Keratinocyte (primary cell): Measurements from ENCODE around the gene MTCL1.

Source experiments
- CTCF ChIP-seq, 3 experiments: IDR thresholded peaks in 1 of 3; conservative IDR thresholded peaks in 1 of 3; optimal IDR thresholded peaks in 1 of 3; 2 replicates in 2 of 3; 3 replicates in 1 of 3; pipeline versions ENCODE3 to v1.5.1; 2011; ENCODE audit warnings: low read length in 3 of 3, mild to moderate bottlenecking in 3 of 3, moderate library complexity in 2 of 3, control low read depth in 1 of 3, inconsistent platforms in 1 of 3; ENCODE audit not compliant: insufficient read depth in 2 of 3; ENCODE audit errors: extremely low read depth in 1 of 3
- EZH2 ChIP-seq: IDR thresholded peaks from one replicate; pipeline ENCODE4 v1.6.1; 2012; ENCODE audit warnings: inconsistent platforms, mild to moderate bottlenecking, low read length, moderate library complexity

GRCh38 chr18:8689517-8689916 lies 15.8 kb upstream of the MTCL1 start:
- TF ChIP-seq CTCF (optimal IDR thresholded peaks at IDR 0.05 in 1 of 3, IDR thresholded peaks at IDR 0.05 in 1 of 3, conservative IDR thresholded peaks at IDR 0.05 in 1 of 3; ENCODE audit: extremely low read depth in 1 of 3, insufficient read depth in 2 of 3, low read length in 3 of 3) (no peak), EZH2 (no peak)
